ENCODE data around the gene LDLR. TPM values are rescaled to one million over a fixed set of nuclear protein-coding genes. Genes with fewer than 3 reads are reported as not detected.
A peak's percentile ranks its signal among the peaks of the same experiment; 100 is the strongest.

The LDLR gene
- total RNA-seq, 1 donor from 2014 or later: 39.3 TPM

DNA sequence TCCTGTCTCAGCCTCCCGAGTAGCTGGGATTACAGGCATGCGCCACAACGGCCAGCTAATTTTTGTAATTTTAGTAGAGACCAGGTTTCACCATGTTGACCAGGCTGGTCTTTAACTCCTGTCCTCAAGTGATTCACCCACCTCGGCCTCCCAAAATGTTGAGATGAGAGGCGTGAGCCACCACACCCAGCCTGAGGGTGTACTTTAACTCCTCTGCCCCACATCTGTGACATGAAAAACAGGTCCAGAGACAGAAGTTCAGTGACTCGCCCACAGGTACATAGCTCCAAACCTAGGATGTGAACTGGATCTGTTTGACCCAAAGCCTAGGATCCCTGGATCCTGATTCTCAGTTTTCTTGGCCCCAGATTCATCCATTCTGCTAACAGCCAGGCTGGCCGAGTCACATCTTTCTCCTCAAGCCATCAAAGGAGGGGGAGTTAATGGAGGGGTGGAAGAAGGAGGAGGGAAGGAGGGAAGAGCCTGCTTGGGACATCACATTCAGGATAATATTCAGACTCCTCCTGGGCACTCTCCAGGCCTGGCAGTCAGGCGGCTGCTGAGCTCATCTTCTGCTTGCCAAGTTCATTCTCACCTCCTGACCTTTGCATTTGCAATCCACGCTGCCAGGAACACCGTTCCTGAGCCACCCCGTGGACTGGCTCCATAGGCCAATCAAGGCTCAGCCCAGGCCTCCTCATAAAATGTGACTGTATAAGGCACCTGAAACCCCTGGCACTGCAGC lies 63.2 kb downstream of the LDLR start:
- peaks cover 14% of the 10 kb centered on the region for H3K4me1 Mint-ChIP-seq
- no peaks in the 10 kb centered on the region for H3K9me3 ChIP-seq (ENCODE audit: low read depth)
- H3K79me2 ChIP-seq (ENCODE audit: low read depth): peaks cover 55% of the 10 kb centered on the region
- H3K36me3 ChIP-seq: no peaks in the 10 kb centered on the region
- H3K27ac ChIP-seq: no peak overlapping the region
- H3K4me3 Mint-ChIP-seq: peak overlapping the region; percentile 57
- peaks cover 8% of the 10 kb centered on the region for H3K4me1 ChIP-seq
- no peak overlapping the region for H2AFZ ChIP-seq (replicated peaks)
- TF ChIP-seq EZH2phosphoT487 (IDR thresholded peaks at IDR 0.05) (no peak), EZH2 (IDR thresholded peaks at IDR 0.05) (no peak)
- TF ChIP-seq, protein P1, sequence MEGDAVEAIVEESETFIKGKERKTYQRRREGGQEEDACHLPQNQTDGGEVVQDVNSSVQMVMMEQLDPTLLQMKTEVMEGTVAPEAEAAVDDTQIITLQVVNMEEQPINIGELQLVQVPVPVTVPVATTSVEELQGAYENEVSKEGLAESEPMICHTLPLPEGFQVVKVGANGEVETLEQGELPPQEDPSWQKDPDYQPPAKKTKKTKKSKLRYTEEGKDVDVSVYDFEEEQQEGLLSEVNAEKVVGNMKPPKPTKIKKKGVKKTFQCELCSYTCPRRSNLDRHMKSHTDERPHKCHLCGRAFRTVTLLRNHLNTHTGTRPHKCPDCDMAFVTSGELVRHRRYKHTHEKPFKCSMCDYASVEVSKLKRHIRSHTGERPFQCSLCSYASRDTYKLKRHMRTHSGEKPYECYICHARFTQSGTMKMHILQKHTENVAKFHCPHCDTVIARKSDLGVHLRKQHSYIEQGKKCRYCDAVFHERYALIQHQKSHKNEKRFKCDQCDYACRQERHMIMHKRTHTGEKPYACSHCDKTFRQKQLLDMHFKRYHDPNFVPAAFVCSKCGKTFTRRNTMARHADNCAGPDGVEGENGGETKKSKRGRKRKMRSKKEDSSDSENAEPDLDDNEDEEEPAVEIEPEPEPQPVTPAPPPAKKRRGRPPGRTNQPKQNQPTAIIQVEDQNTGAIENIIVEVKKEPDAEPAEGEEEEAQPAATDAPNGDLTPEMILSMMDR (IDR thresholded peaks at IDR 0.05): no peak
- no peaks in the 10 kb centered on the region for H4K20me1 ChIP-seq (ENCODE audit: low read depth)
- DNase-seq (ENCODE audit: low spot score): no peak
- H3K4me2 ChIP-seq: no peak overlapping the region
- no peak overlapping the region for H3K9ac ChIP-seq
- H3K9me3 Mint-ChIP-seq: no peaks in the 10 kb centered on the region
- H3K27ac Mint-ChIP-seq: no peak overlapping the region
- H3F3A ChIP-seq (ENCODE audit: low read depth): no peaks in the 10 kb centered on the region
- peaks cover 15% of the 10 kb centered on the region for H3K36me3 Mint-ChIP-seq
- H3K4me3 ChIP-seq: no peak overlapping the region
- H3K27me3 ChIP-seq: no peaks in the 10 kb centered on the region
- peaks cover 4% of the 10 kb centered on the region for H3K27me3 Mint-ChIP-seq (ENCODE audit: insufficient read depth, low read depth)

DNA sequence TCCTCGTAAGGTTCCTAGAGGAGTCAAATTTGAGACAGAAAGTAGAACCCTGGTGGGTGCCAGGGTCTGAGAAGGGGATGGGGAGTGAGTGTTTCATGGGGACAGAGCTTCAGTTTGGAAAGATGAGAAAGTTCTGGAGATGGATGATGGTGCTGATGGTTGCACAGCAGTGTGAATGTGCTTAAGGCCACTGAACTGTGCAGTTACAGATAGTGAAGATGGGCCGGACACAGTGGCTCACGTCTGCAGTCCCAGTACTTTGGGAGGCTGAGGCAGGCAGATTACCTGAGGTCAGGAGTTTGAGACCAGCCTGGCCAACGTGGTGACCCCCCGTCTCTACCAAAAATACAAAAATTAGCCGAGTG lies 65.4 kb downstream of the LDLR start:
- no peak overlapping the region for H2AFZ ChIP-seq (replicated peaks)
- H3K27me3 ChIP-seq: no peaks in the 10 kb centered on the region
- H3K9me3 ChIP-seq (ENCODE audit: low read depth): no peaks in the 10 kb centered on the region
- H3K36me3 ChIP-seq: no peaks in the 10 kb centered on the region
- Mint-ChIP-seq H3K27ac (no peak overlapping the region), H3K27me3 (ENCODE audit: insufficient read depth, low read depth) (peaks cover 4% of the 10 kb centered on the region), H3K9me3 (no peaks in the 10 kb centered on the region), H3K36me3 (peaks cover 8% of the 10 kb centered on the region), H3K4me3 (peak overlapping the region; percentile 89), H3K4me1 (peaks cover 14% of the 10 kb centered on the region)
- TF ChIP-seq EZH2 (IDR thresholded peaks at IDR 0.05): no peak
- no peak for TF ChIP-seq EZH2phosphoT487 (IDR thresholded peaks at IDR 0.05)
- TF ChIP-seq, protein P1 (IDR thresholded peaks at IDR 0.05): no peak
- H3K9ac ChIP-seq: peak overlapping the region; percentile 87
- H3K4me1 ChIP-seq: peaks cover 8% of the 10 kb centered on the region
- H3K4me2 ChIP-seq: peak overlapping the region; percentile 94
- no peak overlapping the region for H3K27ac ChIP-seq
- no peak for DNase-seq (ENCODE audit: low spot score)
- no peaks in the 10 kb centered on the region for H3F3A ChIP-seq (ENCODE audit: low read depth)
- peaks cover 55% of the 10 kb centered on the region for H3K79me2 ChIP-seq (ENCODE audit: low read depth)
- H4K20me1 ChIP-seq (ENCODE audit: low read depth): no peaks in the 10 kb centered on the region
- peak overlapping the region; percentile 85 for H3K4me3 ChIP-seq

DNA sequence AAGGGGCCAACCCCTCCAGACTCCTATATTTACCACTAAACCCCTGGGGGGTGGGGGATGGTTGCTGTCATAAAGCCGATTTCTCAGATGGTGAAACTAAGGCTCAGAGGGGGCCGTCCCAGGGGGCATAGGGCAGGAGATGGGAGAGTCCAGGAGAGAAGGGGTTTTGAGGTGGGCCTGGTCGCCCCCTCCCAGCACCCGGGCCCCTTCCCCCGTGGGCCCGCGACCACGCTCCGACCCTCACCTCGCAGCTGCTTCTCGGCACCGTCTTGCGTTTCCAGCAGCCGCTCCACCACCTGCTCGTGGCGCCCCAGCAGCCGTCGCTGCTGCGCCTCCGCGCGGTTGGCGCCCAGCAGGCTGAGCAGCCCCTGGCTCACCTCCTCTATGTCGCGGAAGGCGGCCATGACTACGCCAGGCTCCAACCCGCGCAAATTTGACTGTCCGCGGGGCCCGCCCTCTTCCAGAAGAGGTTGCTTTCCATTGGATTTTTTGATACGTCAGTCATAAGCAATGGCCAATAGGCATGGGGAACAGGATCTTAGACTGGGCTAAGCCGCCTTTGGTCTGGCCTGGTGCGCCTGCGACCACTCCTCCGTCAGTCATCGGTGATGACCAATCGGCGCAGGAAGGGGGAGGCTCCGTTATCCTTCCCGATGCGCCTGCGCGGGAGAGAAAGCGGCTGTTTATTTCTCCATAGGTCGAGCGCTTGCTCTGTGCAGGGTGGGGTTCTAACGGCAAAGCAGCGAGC lies 66.3 kb downstream of the LDLR start, which contains the start of gene SPC24:
Gene SPC24, minus strand, starts transcription at position 410 of the 748 bp plus-strand sequence. Its CDS starts 6 bp downstream, at position 404.
- DNase-seq (ENCODE audit: low spot score): peak; percentile 99
- Histone ChIP-seq H3K4me3 (peak within 1 kb of the TSS; percentile 85), H3K9ac (peak within 1 kb of the TSS; percentile 87), H3K27ac (no peak within 1 kb of the TSS), H4K20me1 (ENCODE audit: low read depth) (no peaks in the 10 kb centered on the region), H3K36me3 (no peaks in the 10 kb centered on the region), H3K79me2 (ENCODE audit: low read depth) (peaks cover 50% of the 10 kb centered on the region), H3K27me3 (no peaks in the 10 kb centered on the region), H3K4me1 (peaks cover 8% of the 10 kb centered on the region), H3F3A (ENCODE audit: low read depth) (no peaks in the 10 kb centered on the region), H2AFZ (replicated peaks) (peak within 1 kb of the TSS; percentile 54), H3K4me2 (peak within 1 kb of the TSS; percentile 94), H3K9me3 (ENCODE audit: low read depth) (no peaks in the 10 kb centered on the region)
- H3K4me3 Mint-ChIP-seq: peak within 1 kb of the TSS; percentile 89
- peak within 1 kb of the TSS; percentile 29 for H3K27ac Mint-ChIP-seq
- peaks cover 4% of the 10 kb centered on the region for H3K27me3 Mint-ChIP-seq (ENCODE audit: insufficient read depth, low read depth)
- no peaks in the 10 kb centered on the region for H3K9me3 Mint-ChIP-seq
- peaks cover 14% of the 10 kb centered on the region for H3K4me1 Mint-ChIP-seq
- H3K36me3 Mint-ChIP-seq: peaks cover 8% of the 10 kb centered on the region
- TF ChIP-seq EZH2 (IDR thresholded peaks at IDR 0.05): no peak
- no peak for TF ChIP-seq EZH2phosphoT487 (IDR thresholded peaks at IDR 0.05)
- TF ChIP-seq, protein P1 (IDR thresholded peaks at IDR 0.05): peak; percentile 28
